ENCODE data around the gene SPTB.

SPTB gene

GRCh38 chr14:64784006-64784405 lies 95.7 kb downstream of the SPTB start:
- no peak for DNase-seq

- DNase-seq, result no peak
Observed at GRCh38 chr14:64782196-64782595, 97.5 kb downstream of the SPTB start.

- DNase-seq, result no peak
Observed at GRCh38 chr14:64779472-64779871, 100.2 kb downstream of the SPTB start.

GRCh38 chr14:64778104-64778754 lies 101.5 kb downstream of the SPTB start:
- no peak for DNase-seq

GRCh38 chr14:64777461-64777860 lies 102.2 kb downstream of the SPTB start:
- DNase-seq, result no peak

GRCh38 chr14:64775081-64775777 lies 104.5 kb downstream of the SPTB start:
- no peak for DNase-seq

- DNase-seq, result no peak
Observed at GRCh38 chr14:64774272-64774671, 105.4 kb downstream of the SPTB start.

- no peak for DNase-seq
Observed at GRCh38 chr14:64773577-64773976, 106.1 kb downstream of the SPTB start.

- no peak for DNase-seq
Observed at GRCh38 chr14:64773046-64773445, 106.7 kb downstream of the SPTB start.

GRCh38 chr14:64772397-64772950 lies 107.2 kb downstream of the SPTB start:
- no peak for DNase-seq

GRCh38 chr14:64771161-64771560 lies 108.5 kb downstream of the SPTB start:
- DNase-seq, result no peak

GRCh38 chr14:64770751-64771150 lies 109.0 kb downstream of the SPTB start:
- DNase-seq, result no peak

- no peak for DNase-seq
Observed at GRCh38 chr14:64769096-64770020, 110.3 kb downstream of the SPTB start.

- DNase-seq, result no peak
Observed at GRCh38 chr14:64768401-64769095, 111.2 kb downstream of the SPTB start.

GRCh38 chr14:64767215-64767964 lies 112.3 kb downstream of the SPTB start:
- no peak for DNase-seq

- no peak for DNase-seq
Observed at GRCh38 chr14:64766430-64767151, 113.1 kb downstream of the SPTB start.

GRCh38 chr14:64765740-64766302 lies 113.9 kb downstream of the SPTB start:
- no peak for DNase-seq

GRCh38 chr14:64764641-64765520 lies 114.8 kb downstream of the SPTB start:
- DNase-seq, result peak; percentile 76

- peak; percentile 11 for DNase-seq
Observed at GRCh38 chr14:64763801-64764621, 115.7 kb downstream of the SPTB start.

All from OCI-M1 (cell line).